Measurements from ENCODE around the gene SKAP2. TPM values are rescaled to one million over a fixed set of nuclear protein-coding genes. Genes with fewer than 3 reads are reported as not detected.

Gene SKAP2
- total and polyA plus RNA-seq, 8 donors: 4.6 to 127 (median 9.6) TPM

GRCh38 chr7:26657206-26657641 lies 207.2 kb downstream of the SKAP2 start:
- WGBS, 5 donors: 71 to 82% (median 76%) methylated on average over 2 of the region's 2 CpGs
- no peaks in the 10 kb centered on the region for H3K36me3 ChIP-seq

GRCh38 chr7:26656735-26657134 lies 207.7 kb downstream of the SKAP2 start:
- intact Hi-C loops (cut with DNase I; ENCODE audit: low total_unique reads): no loop called here
- DNase-seq: no peak
- Histone ChIP-seq H3K4me1 (no peaks in the 10 kb centered on the region), H3K27me3 (peaks cover 0 to 15% (median 0%) of the 10 kb centered on the region in 3 donors), H3K27ac (no peak overlapping the region), H3K9me3 (no peaks in the 10 kb centered on the region), H3K36me3 (no peaks in the 10 kb centered on the region), H3K4me3 (no peak overlapping the region)
- TF ChIP-seq POLR2A (IDR thresholded peaks at IDR 0.05) (no peak), EP300 (IDR thresholded peaks at IDR 0.05) (no peak), CTCF (IDR thresholded peaks at IDR 0.05) (no peak), POLR2AphosphoS5 (IDR thresholded peaks at IDR 0.05) (no peak)
- WGBS, 5 donors: 67 to 72% (median 69%) methylated on average over 4 of the region's 4 CpGs

More at GRCh38 chr7:26657206-26657641, 207.2 kb downstream of the SKAP2 start:
- peaks cover 0 to 15% (median 0%) of the 10 kb centered on the region in 3 donors for H3K27me3 ChIP-seq
- intact Hi-C loops (cut with DNase I; ENCODE audit: low total_unique reads): no loop called here
- H3K9me3 ChIP-seq: no peaks in the 10 kb centered on the region
- H3K27ac ChIP-seq: no peak overlapping the region
- H3K4me1 ChIP-seq: no peaks in the 10 kb centered on the region
- TF ChIP-seq CTCF (IDR thresholded peaks at IDR 0.05): no peak
- no peak for TF ChIP-seq EP300 (IDR thresholded peaks at IDR 0.05)
- TF ChIP-seq POLR2AphosphoS5 (IDR thresholded peaks at IDR 0.05): no peak
- TF ChIP-seq POLR2A (IDR thresholded peaks at IDR 0.05): no peak
- peak in 1 of 2 donors; percentile 19 for DNase-seq
- no peak overlapping the region for H3K4me3 ChIP-seq

GRCh38 chr7:26655781-26656180 lies 208.6 kb downstream of the SKAP2 start:
- WGBS, 5 donors: 73 to 87% (median 76%) methylated on average over 2 of the region's 2 CpGs
- intact Hi-C loops (cut with DNase I; ENCODE audit: low total_unique reads): no loop called here
- Histone ChIP-seq H3K4me3 (no peak overlapping the region), H3K27me3 (peaks cover 0 to 15% (median 0%) of the 10 kb centered on the region in 3 donors), H3K36me3 (no peaks in the 10 kb centered on the region), H3K4me1 (no peaks in the 10 kb centered on the region), H3K27ac (no peak overlapping the region), H3K9me3 (no peaks in the 10 kb centered on the region)
- no peak for DNase-seq
- TF ChIP-seq EP300 (IDR thresholded peaks at IDR 0.05) (no peak), CTCF (IDR thresholded peaks at IDR 0.05) (no peak), POLR2AphosphoS5 (IDR thresholded peaks at IDR 0.05) (no peak), POLR2A (IDR thresholded peaks at IDR 0.05) (no peak)

GRCh38 chr7:26653430-26654399 lies 210.7 kb downstream of the SKAP2 start:
- intact Hi-C loops (cut with DNase I; ENCODE audit: low total_unique reads): no loop called here
- Histone ChIP-seq H3K27ac (no peak overlapping the region), H3K36me3 (no peaks in the 10 kb centered on the region), H3K4me1 (no peaks in the 10 kb centered on the region), H3K4me3 (no peak overlapping the region), H3K27me3 (peaks cover 0 to 15% (median 0%) of the 10 kb centered on the region in 3 donors), H3K9me3 (no peaks in the 10 kb centered on the region)
- TF ChIP-seq POLR2AphosphoS5 (IDR thresholded peaks at IDR 0.05) (no peak), POLR2A (IDR thresholded peaks at IDR 0.05) (no peak), CTCF (IDR thresholded peaks at IDR 0.05) (no peak), EP300 (IDR thresholded peaks at IDR 0.05) (no peak)
- DNase-seq: peak in 1 of 2 donors; percentile 74
- 49 to 63% (median 62%) methylated on average over 8 of the region's 8 CpGs for WGBS, 5 donors
